IMR-90 (cell line): Measurements from ENCODE around the gene PDGFC. TPM values are rescaled to one million over a fixed set of nuclear protein-coding genes. Genes with fewer than 3 reads are reported as not detected.

Experiments used
- ATAC-seq: fragments of 200-7000 bp; cut with Tn5 transposase; 2 replicates; pipeline ENCODE4 v1.9.1; 2020; ENCODE audit warnings: low read depth, mild to moderate bottlenecking, moderate library complexity
- BruUV-seq: library from RNA; stranded (reverse); fragments of 400-500 nt; replicated peaks from 2 replicates; lab custom pipeline; 2021; lab: Mats Ljungman, UMichigan
- CTCF ChIA-PET: fragments of 300-600 bp; formaldehyde crosslinking; extraction: SDS; loops from one replicate; lab custom pipeline; 2021; ENCODE audit warnings: antibody characterized with exemption; lab: Yijun Ruan, JAX
- POLR2A ChIA-PET: fragments of 300-600 bp; sonication (Branson Sonifier 250); formaldehyde crosslinking; loops from one replicate; lab custom pipeline; 2022; ENCODE audit warnings: antibody characterized with exemption; ENCODE audit not compliant: unreplicated experiment; lab: Charles Lee
- DNase-seq: peaks from one replicate; pipeline ENCODE4 v3.0.0; 2013
- H2AFZ ChIP-seq: replicated peaks from 2 replicates; pipeline ENCODE3; 2013; ENCODE audit warnings: low read length, mild to moderate bottlenecking; ENCODE audit not compliant: poor library complexity
- H2AK5ac ChIP-seq: 2 replicates; pipeline ENCODE4 v1.6.1; 2013; ENCODE audit warnings: low read depth, low read length, inconsistent platforms
- H2AK9ac ChIP-seq: replicated peaks from 2 replicates; pipeline ENCODE3; 2013; ENCODE audit warnings: mild to moderate bottlenecking, low read depth, low read length, moderate library complexity; ENCODE audit not compliant: poor library complexity
- H2BK120ac ChIP-seq: 2 replicates; pipeline ENCODE4 v1.6.1; 2013; ENCODE audit warnings: low read depth, low read length, inconsistent platforms
- H2BK15ac ChIP-seq: 3 replicates; pipeline ENCODE4 v1.6.1; 2013; ENCODE audit warnings: low read depth, low read length, inconsistent platforms
- H2BK20ac ChIP-seq: 2 replicates; pipeline ENCODE4 v1.6.1; 2013; ENCODE audit warnings: low read depth, mild to moderate bottlenecking, inconsistent platforms, low read length, moderate library complexity
- H2BK5ac ChIP-seq: 2 replicates; pipeline ENCODE4 v1.6.1; 2013; ENCODE audit warnings: mild to moderate bottlenecking, low read depth, low read length, inconsistent platforms; ENCODE audit not compliant: poor library complexity, severe bottlenecking
- H3K14ac ChIP-seq: replicated peaks from 2 replicates; pipeline ENCODE4 v1.6.1; 2013; ENCODE audit warnings: low read depth, low read length, inconsistent platforms
- H3K18ac ChIP-seq: 2 replicates; pipeline ENCODE4 v1.6.1; 2013; ENCODE audit warnings: low read depth, low read length, control low read depth
- H3K23ac ChIP-seq: 2 replicates; pipeline ENCODE4 v1.6.1; 2013; ENCODE audit warnings: low read depth, low read length, inconsistent platforms
- H3K27ac ChIP-seq: 2 replicates; pipeline ENCODE4 v1.5.1; 2013; ENCODE audit warnings: mild to moderate bottlenecking, control low read depth, low read length; ENCODE audit not compliant: insufficient read depth
- H3K27me3 ChIP-seq: 2 replicates; pipeline ENCODE4 v1.6.1; 2013; ENCODE audit warnings: low read length; ENCODE audit not compliant: control insufficient read depth, insufficient read depth
- H3K36me3 ChIP-seq: 2 replicates; pipeline ENCODE4 v1.6.1; 2013; ENCODE audit warnings: low read length, mixed read lengths; ENCODE audit not compliant: control insufficient read depth, insufficient read depth
- H3K4ac ChIP-seq: 2 replicates; pipeline ENCODE4 v1.6.1; 2013; ENCODE audit warnings: low read depth, low read length, inconsistent platforms
- H3K4me1 ChIP-seq: 2 replicates; pipeline ENCODE4 v1.6.1; 2013; ENCODE audit warnings: low read length, mixed read lengths; ENCODE audit not compliant: control insufficient read depth, insufficient read depth
- H3K4me2 ChIP-seq: 2 replicates; pipeline ENCODE4 v1.6.1; 2013; ENCODE audit warnings: low read depth, mild to moderate bottlenecking, control low read depth, low read length, moderate library complexity
- H3K4me3 ChIP-seq: 2 replicates; pipeline ENCODE4 v1.5.1; 2013; ENCODE audit warnings: low read depth, mild to moderate bottlenecking, control low read depth, low read length, moderate library complexity; ENCODE audit not compliant: insufficient read depth
- H3K56ac ChIP-seq: 2 replicates; pipeline ENCODE4 v1.6.1; 2013; ENCODE audit warnings: low read length, inconsistent platforms; ENCODE audit not compliant: insufficient read depth; ENCODE audit errors: extremely low read depth
- H3K79me1 ChIP-seq, 2 experiments: 2 replicates each; pipeline ENCODE4 v1.6.1; 2013; ENCODE audit warnings: low read length in 2 of 2, inconsistent platforms in 1 of 2, low read depth in 1 of 2
- H3K9ac ChIP-seq: 2 replicates; pipeline ENCODE4 v1.6.1; 2013; ENCODE audit warnings: low read depth, low read length, control low read depth
- H3K9me1 ChIP-seq: 2 replicates; pipeline ENCODE4 v1.6.1; 2013; ENCODE audit warnings: low read length, inconsistent platforms; ENCODE audit not compliant: insufficient read depth
- H3K9me3 ChIP-seq: 2 replicates; pipeline ENCODE4 v1.6.1; 2013; ENCODE audit warnings: low read length; ENCODE audit not compliant: control insufficient read depth, insufficient read depth
- H4K20me1 ChIP-seq: 2 replicates; pipeline ENCODE4 v1.6.1; 2013; ENCODE audit warnings: low read length, inconsistent platforms; ENCODE audit not compliant: insufficient read depth
- H4K5ac ChIP-seq: 2 replicates; pipeline ENCODE4 v1.6.1; 2013; ENCODE audit warnings: mild to moderate bottlenecking, low read depth, low read length, control low read depth
- H4K8ac ChIP-seq, 2 experiments: 2 replicates each; pipeline ENCODE4 v1.6.1; 2013; ENCODE audit warnings: low read depth in 2 of 2, low read length in 2 of 2, control low read depth in 1 of 2, inconsistent platforms in 1 of 2
- H4K91ac ChIP-seq: 2 replicates; pipeline ENCODE4 v1.6.1; 2013; ENCODE audit warnings: low read depth, low read length, inconsistent platforms; ENCODE audit not compliant: insufficient read depth
- CEBPB ChIP-seq: IDR thresholded peaks from 2 replicates; pipeline ENCODE4 v1.6.1; 2012; ENCODE audit warnings: low read depth, low read length, improper control_type of control experiment
- MAZ ChIP-seq: IDR thresholded peaks from 2 replicates; pipeline ENCODE4 v1.6.1; 2012; ENCODE audit warnings: low read depth, mild to moderate bottlenecking, low read length, improper control_type of control experiment, moderate library complexity, borderline replicate concordance
- WGBS, 2 experiments: methylation state at CpG; one replicate each; pipeline versions ENCODE4 v1.1.5 to v1.1.7; 2013; ENCODE audit warnings: missing lambda C conversion rate in 2 of 2; ENCODE audit not compliant: insufficient read length in 1 of 2; ENCODE audit errors: extremely low coverage in 2 of 2; 5-methylcytosine and 5-hydroxymethylcytosine counted together
- dilution Hi-C: fragments of 300-500 bp; cut with HindIII; formaldehyde crosslinking; loops from one replicate; pipeline ENCODE4 v1.14.3; 2018; ENCODE audit warnings: low sequenced_read_pairs; ENCODE audit not compliant: unreplicated experiment
- in situ Hi-C: fragments of 300-500 bp; cut with MboI; formaldehyde crosslinking; loops from 3 replicates; pipeline ENCODE4 v1.14.3; 2019; ENCODE audit warnings: low sequenced_read_pairs, inconsistent platforms, mixed read lengths
- intact Hi-C: fragments of 100-400 bp; cut with micrococcal nuclease; formaldehyde crosslinking; loops from 2 replicates; pipeline ENCODE4 v1.10.0; 2022
- polyA plus RNA-seq, 3 experiments: library from polyadenylated mRNA; depleted of rRNA; stranded (reverse); fragments of >200 nt; gene quantifications; 2 replicates each; pipeline ENCODE4 v1.2.3, GENCODE V29; 2012; ENCODE audit warnings: low replicate concordance in 1 of 3
- total RNA-seq: library from RNA; depleted of rRNA; stranded (reverse); fragments of >200 nt; gene quantifications from 2 replicates; pipeline ENCODE4 v1.2.3, GENCODE V29; 2012

The PDGFC gene
- total and polyA plus RNA-seq, 2 of the 4 experiments (the other 2 are of a cell fraction) = 19.8 to 90.7 TPM

DNA sequence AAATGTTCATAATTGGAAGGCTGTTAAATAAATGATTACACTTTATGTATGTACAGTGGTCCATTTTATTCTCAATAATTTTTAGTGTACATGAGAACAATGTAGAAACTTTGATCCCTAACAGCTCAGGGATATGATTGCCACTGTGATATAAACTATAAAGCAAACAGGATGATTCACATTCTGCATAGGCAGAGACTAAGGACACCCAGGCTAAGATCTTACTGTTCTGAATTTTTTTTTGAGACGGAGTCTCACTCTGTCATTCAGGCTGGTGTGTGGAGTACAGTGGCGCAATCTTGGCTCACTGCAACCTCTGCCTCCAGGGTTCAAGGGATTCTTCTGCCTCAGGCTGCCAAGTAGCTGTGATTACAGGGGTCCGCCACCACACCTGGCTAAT is 186.6 kb downstream of the PDGFC start:
- no TSS peak for BruUV-seq

More for the DNA sequence above, 186.6 kb downstream of the PDGFC start:
- no peak overlapping the region for H4K8ac ChIP-seq
- no peak overlapping the region for H3K23ac ChIP-seq
- in situ Hi-C loops = no loop called here
- dilution Hi-C loops = no loop called here
- ChIA-PET POLR2A (no interaction called here), CTCF (interaction anchor here (0.6 kb wide), 1 partner anchor 12 kb away, joined by 3 read pairs; no protein-coding TSS in a partner anchor)
- no peak overlapping the region for H3K4me2 ChIP-seq
- no peak for TF ChIP-seq MAZ
- TF ChIP-seq CEBPB = peak; percentile 47
- no peak overlapping the region for H3K14ac ChIP-seq
- no peaks in the 10 kb centered on the region for H3K27me3 ChIP-seq
- H2AK9ac ChIP-seq = no peak overlapping the region
- H4K20me1 ChIP-seq = no peaks in the 10 kb centered on the region
- no peak overlapping the region for H3K4me3 ChIP-seq
- no peak overlapping the region for H3K4ac ChIP-seq
- no peak overlapping the region for H2AK5ac ChIP-seq
- ATAC-seq (peak; percentile 48; the same call in 1 of the 2 replicates), DNase-seq (no peak)
- H4K91ac ChIP-seq = no peak overlapping the region
- no peaks in the 10 kb centered on the region for H3K9me1 ChIP-seq
- peaks cover 5% of the 10 kb centered on the region; the same call in 1 of the 2 replicates for H3K4me1 ChIP-seq
- no peak overlapping the region for H3K18ac ChIP-seq
- no peak overlapping the region for H2BK5ac ChIP-seq
- H3K27ac ChIP-seq = no peak overlapping the region
- no peak overlapping the region for H4K5ac ChIP-seq
- WGBS, 2 experiments = no CpG with 5 or more reads among the region's 3 CpGs
- no peak overlapping the region for H3K9ac ChIP-seq
- H3K36me3 ChIP-seq = no peaks in the 10 kb centered on the region; the same call in 1 of the 2 replicates
- intact Hi-C loops = no loop called here
- H2BK120ac ChIP-seq = no peak overlapping the region
- H2BK20ac ChIP-seq = no peak overlapping the region; the same call in 1 of the 2 replicates
- H2AFZ ChIP-seq = no peak overlapping the region
- H3K9me3 ChIP-seq = no peaks in the 10 kb centered on the region
- H3K79me1 ChIP-seq = peaks cover 11 to 25% of the 10 kb centered on the region in 2 experiments
- H2BK15ac ChIP-seq = no peak overlapping the region
- no peak overlapping the region for H3K56ac ChIP-seq
